H9 (cell line): ENCODE results near the gene FRAS1. TPM values are rescaled to one million over a fixed set of nuclear protein-coding genes. Genes with fewer than 3 reads are reported as not detected.

Source experiments
- DNase-seq: peaks from one replicate; pipeline ENCODE4 v3.0.0-alpha.2; 2017
- H2AFZ ChIP-seq: one replicate; pipeline ENCODE4 v1.6.1; 2013; ENCODE audit warnings: mild to moderate bottlenecking, low read length, control low read depth, moderate library complexity
- H2AK5ac ChIP-seq: 2 replicates; pipeline ENCODE4 v1.6.1; 2013; ENCODE audit warnings: low read length, control low read depth, mixed read lengths; ENCODE audit not compliant: insufficient read length
- H2BK120ac ChIP-seq: one replicate; pipeline ENCODE4 v1.6.1; 2013; ENCODE audit warnings: low read depth, mild to moderate bottlenecking, low read length, control low read depth, inconsistent platforms; ENCODE audit not compliant: poor library complexity, severe bottlenecking
- H2BK12ac ChIP-seq: 2 replicates; pipeline ENCODE4 v1.6.1; 2013; ENCODE audit warnings: low read length, control low read depth, mixed read lengths, low read depth; ENCODE audit not compliant: insufficient read length
- H2BK15ac ChIP-seq: 2 replicates; pipeline ENCODE4 v1.6.1; 2013; ENCODE audit warnings: low read depth, low read length, control low read depth
- H2BK20ac ChIP-seq: one replicate; pipeline ENCODE4 v1.6.1; 2013; ENCODE audit warnings: low read depth, mild to moderate bottlenecking, low read length, control low read depth, inconsistent platforms; ENCODE audit not compliant: poor library complexity, severe bottlenecking
- H2BK5ac ChIP-seq: 2 replicates; pipeline ENCODE4 v1.6.1; 2013; ENCODE audit warnings: low read length, control low read depth, mixed read lengths; ENCODE audit not compliant: insufficient read length
- H3K14ac ChIP-seq: 2 replicates; pipeline ENCODE4 v1.6.1; 2013; ENCODE audit warnings: low read length, control low read depth; ENCODE audit not compliant: insufficient read depth
- H3K18ac ChIP-seq: 2 replicates; pipeline ENCODE4 v1.6.1; 2013; ENCODE audit warnings: low read depth, mild to moderate bottlenecking, mixed read lengths, low read length, control low read depth; ENCODE audit not compliant: insufficient read length
- H3K23ac ChIP-seq: 2 replicates; pipeline ENCODE4 v1.6.1; 2013; ENCODE audit warnings: low read length, control low read depth, mixed read lengths, low read depth; ENCODE audit not compliant: insufficient read length
- H3K23me2 ChIP-seq: 2 replicates; pipeline ENCODE4 v1.6.1; 2013; ENCODE audit warnings: low read depth, mild to moderate bottlenecking, mixed read lengths, low read length, control low read depth; ENCODE audit not compliant: insufficient read length, poor library complexity, severe bottlenecking
- H3K27ac ChIP-seq: 2 replicates; pipeline ENCODE4 v1.5.1; 2013; ENCODE audit warnings: low read length, control low read depth, mixed read lengths, low read depth; ENCODE audit not compliant: insufficient read length
- H3K27me3 ChIP-seq: 2 replicates; pipeline ENCODE4 v1.6.1; 2013; ENCODE audit warnings: low read length, control low read depth, inconsistent platforms; ENCODE audit not compliant: insufficient read depth
- H3K4ac ChIP-seq: 2 replicates; pipeline ENCODE4 v1.6.1; 2013; ENCODE audit warnings: low read depth, mild to moderate bottlenecking, control low read depth, inconsistent platforms, low read length, moderate library complexity
- H3K4me1 ChIP-seq: 2 replicates; pipeline ENCODE4 v1.6.1; 2013; ENCODE audit warnings: low read length, control low read depth, inconsistent platforms; ENCODE audit not compliant: insufficient read depth
- H3K4me2 ChIP-seq: 2 replicates; pipeline ENCODE4 v1.6.1; 2013; ENCODE audit warnings: low read length, control low read depth, mixed read lengths; ENCODE audit not compliant: insufficient read length, insufficient read depth
- H3K56ac ChIP-seq: 2 replicates; pipeline ENCODE4 v1.6.1; 2013; ENCODE audit warnings: low read depth, mild to moderate bottlenecking, mixed read lengths, low read length, control low read depth; ENCODE audit not compliant: insufficient read length
- H3K79me1 ChIP-seq: 2 replicates; pipeline ENCODE4 v1.6.1; 2013; ENCODE audit warnings: low read depth, mild to moderate bottlenecking, moderate library complexity, low read length, control low read depth, inconsistent platforms; ENCODE audit not compliant: insufficient read depth, poor library complexity, severe bottlenecking
- H3K79me2 ChIP-seq: 2 replicates; pipeline ENCODE4 v1.6.1; 2013; ENCODE audit warnings: low read length, control low read depth, inconsistent platforms; ENCODE audit not compliant: insufficient read depth
- H3K9ac ChIP-seq: 2 replicates; pipeline ENCODE4 v1.6.1; 2013; ENCODE audit warnings: low read length, control low read depth, mixed read lengths; ENCODE audit not compliant: insufficient read length; ENCODE audit errors: extremely low read depth
- H3K9me3 ChIP-seq: one replicate; pipeline ENCODE4 v1.6.1; 2013; ENCODE audit warnings: low read depth, low read length, inconsistent platforms; ENCODE audit not compliant: control insufficient read depth
- H3T11ph ChIP-seq: one replicate; pipeline ENCODE4 v1.6.1; 2013; ENCODE audit warnings: mild to moderate bottlenecking, low read length, control low read depth, inconsistent platforms
- H4K20me1 ChIP-seq: one replicate; pipeline ENCODE4 v1.6.1; 2013; ENCODE audit not compliant: control insufficient read depth, insufficient read length, insufficient read depth
- H4K5ac ChIP-seq: 2 replicates; pipeline ENCODE4 v1.6.1; 2013; ENCODE audit warnings: low read depth, mild to moderate bottlenecking, mixed read lengths, low read length, control low read depth; ENCODE audit not compliant: insufficient read length
- H4K8ac ChIP-seq: replicated peaks from 2 replicates; pipeline ENCODE4 v1.6.1; 2013; ENCODE audit warnings: low read length, control low read depth, mixed read lengths, low read depth; ENCODE audit not compliant: insufficient read length
- H4K91ac ChIP-seq: 2 replicates; pipeline ENCODE4 v1.6.1; 2013; ENCODE audit warnings: low read depth, mild to moderate bottlenecking, moderate library complexity, mixed read lengths, low read length, control low read depth; ENCODE audit not compliant: insufficient read length
- H3K27ac Mint-ChIP-seq, 3 experiments: 2 replicates in 2 of 3; 3 replicates in 1 of 3; pipeline ENCODE4 v1.8.0; 2020 to 2021; ENCODE audit warnings: mixed read lengths in 3 of 3, mild to moderate bottlenecking in 1 of 3, moderate library complexity in 1 of 3
- H3K27me3 Mint-ChIP-seq: 2 replicates; pipeline ENCODE4 v1.8.0; 2021; ENCODE audit warnings: low read depth, mild to moderate bottlenecking, moderate library complexity, mixed read lengths
- H3K36me3 Mint-ChIP-seq, 3 experiments: 2 replicates in 2 of 3; 3 replicates in 1 of 3; pipeline ENCODE4 v1.8.0; 2020 to 2021; ENCODE audit warnings: low read depth in 3 of 3, mixed read lengths in 3 of 3; ENCODE audit not compliant: insufficient read depth in 1 of 3
- H3K4me1 Mint-ChIP-seq, 2 experiments: 2 replicates each; pipeline ENCODE4 v1.8.0; 2020; ENCODE audit warnings: mixed read lengths in 2 of 2
- H3K4me3 Mint-ChIP-seq, 2 experiments: 2 replicates in 1 of 2; 3 replicates in 1 of 2; pipeline ENCODE4 v1.8.0; 2020 to 2021; ENCODE audit warnings: mild to moderate bottlenecking in 2 of 2, mixed read lengths in 2 of 2, moderate library complexity in 1 of 2
- H3K9me3 Mint-ChIP-seq, 2 experiments: 2 replicates in 1 of 2; 3 replicates in 1 of 2; pipeline ENCODE4 v1.8.0; 2020; ENCODE audit warnings: mild to moderate bottlenecking in 2 of 2, mixed read lengths in 2 of 2, moderate library complexity in 1 of 2
- CTCF ChIP-seq: fragments of 200-600 bp; sonication (generic); conservative IDR thresholded peaks from 3 replicates; pipeline ENCODE4 v1.8.0; 2021; ENCODE audit warnings: antibody characterized with exemption, mild to moderate bottlenecking
- WGBS: extraction: QIAGEN DNeasy Blood & Tissue Kit; methylation state at CpG from one replicate; pipeline ENCODE4 v1.1.7; 2013; ENCODE audit warnings: missing lambda C conversion rate, low lambda C conversion rate, mixed read lengths; ENCODE audit not compliant: insufficient read length; ENCODE audit errors: extremely low coverage; 5-methylcytosine and 5-hydroxymethylcytosine counted together
- total RNA-seq: library from RNA; stranded (reverse); gene quantifications from 2 replicates; pipeline ENCODE4 v1.2.1, GENCODE V29; 2021

Gene FRAS1
- total RNA-seq, 1 experiment from 2014 or later: 58.5 TPM

GRCh38 chr4:78061939-78062570, 4.9 kb downstream of the FRAS1 start:
- Mint-ChIP-seq H3K36me3 (peaks cover under 1 to 8% (median 5%) of the 10 kb centered on the region in 3 experiments), H3K27me3 (no peaks in the 10 kb centered on the region), H3K9me3 (peaks cover 0 to 3% of the 10 kb centered on the region in 2 experiments; a peak in 2 of 5 replicates), H3K27ac (no peak overlapping the region), H3K4me1 (peaks cover 51 to 57% of the 10 kb centered on the region in 2 experiments), H3K4me3 (no peak overlapping the region)
- H3K4me1 ChIP-seq: peaks cover 2% of the 10 kb centered on the region; the same call in 1 of the 2 replicates
- H2BK12ac ChIP-seq: no peak overlapping the region
- no peak overlapping the region for H3K18ac ChIP-seq
- no peak overlapping the region for H3K27ac ChIP-seq
- no peak overlapping the region for H2BK15ac ChIP-seq
- no peak overlapping the region for H3K4ac ChIP-seq
- H2BK20ac ChIP-seq: no peak overlapping the region
- no peak overlapping the region for H3K14ac ChIP-seq
- no peak for DNase-seq
- no peak overlapping the region for H2AFZ ChIP-seq
- no peak overlapping the region for H2AK5ac ChIP-seq
- H4K8ac ChIP-seq: no peak overlapping the region
- H3K56ac ChIP-seq: no peak overlapping the region
- H3K79me2 ChIP-seq: peaks cover 39% of the 10 kb centered on the region; the same call in 1 of the 2 replicates
- no peaks in the 10 kb centered on the region for H3K9me3 ChIP-seq
- no peaks in the 10 kb centered on the region for H4K20me1 ChIP-seq
- H2BK5ac ChIP-seq: no peak overlapping the region
- H3K9ac ChIP-seq: no peak overlapping the region
- no peak overlapping the region for H3K4me2 ChIP-seq
- H3T11ph ChIP-seq: no peak overlapping the region
- no peak overlapping the region for H2BK120ac ChIP-seq
- H4K5ac ChIP-seq: no peak overlapping the region
- H4K91ac ChIP-seq: no peak overlapping the region
- H3K79me1 ChIP-seq: no peaks in the 10 kb centered on the region
- no CpG with 5 or more reads among the region's 2 CpGs for WGBS
- H3K27me3 ChIP-seq: no peaks in the 10 kb centered on the region
- peaks cover 15% of the 10 kb centered on the region for H3K23me2 ChIP-seq
- TF ChIP-seq CTCF: no peak
- H3K23ac ChIP-seq: no peak overlapping the region
